Naive B cell (primary cell): Measurements from ENCODE around the gene KRTAP4-6. TPM values are rescaled to one million over a fixed set of nuclear protein-coding genes. Genes with fewer than 3 reads are reported as not detected.
A peak's percentile ranks its signal among the peaks of the same experiment; 100 is the strongest.
"Not testable (repeated sequence)": the region's sequence is repeated elsewhere in the genome, so short reads cannot be mapped to it uniquely, and the experiment has no call there.

Source experiments
- ATAC-seq, 2 donors: fragments of 150-1000 bp; cut with Tn5 transposase; 2 replicates each; pipeline ENCODE4 v1.10.0; 2021; ENCODE audit warnings: low read depth in 2 of 2, mild to moderate bottlenecking in 2 of 2, moderate library complexity in 2 of 2
- DNase-seq: peaks from one replicate; pipeline ENCODE4 v3.0.0; 2022
- H3K27ac Mint-ChIP-seq, 6 donors: one replicate each; pipeline ENCODE4 v1.8.0; 2020 to 2022; ENCODE audit warnings: mild to moderate bottlenecking in 6 of 6, mixed read lengths in 6 of 6, moderate library complexity in 5 of 6, inconsistent platforms in 2 of 6
- H3K27me3 Mint-ChIP-seq, 3 donors: one replicate each; pipeline ENCODE4 v1.8.0; 2021 to 2022; ENCODE audit warnings: mixed read lengths in 3 of 3, mild to moderate bottlenecking in 1 of 3
- H3K36me3 Mint-ChIP-seq, 2 donors: one replicate each; pipeline ENCODE4 v1.8.0; 2020 to 2022; ENCODE audit warnings: mixed read lengths in 2 of 2, inconsistent platforms in 1 of 2, mild to moderate bottlenecking in 1 of 2
- H3K4me1 Mint-ChIP-seq, 3 donors: one replicate each; pipeline ENCODE4 v1.8.0; 2020 to 2022; ENCODE audit warnings: mixed read lengths in 3 of 3, inconsistent platforms in 1 of 3, mild to moderate bottlenecking in 1 of 3, moderate library complexity in 1 of 3
- H3K4me3 Mint-ChIP-seq, 8 donors: one replicate each; pipeline ENCODE4 v1.8.0; 2020 to 2022; ENCODE audit warnings: mild to moderate bottlenecking in 8 of 8, mixed read lengths in 8 of 8, moderate library complexity in 8 of 8, inconsistent platforms in 2 of 8
- H3K9me3 Mint-ChIP-seq, 7 donors: one replicate each; pipeline ENCODE4 v1.8.0; 2020 to 2022; ENCODE audit warnings: mixed read lengths in 7 of 7, mild to moderate bottlenecking in 5 of 7, inconsistent platforms in 2 of 7, moderate library complexity in 1 of 7
- polyA plus RNA-seq, 6 donors: library from polyadenylated mRNA; unstranded; fragments of 300-500 nt; fragmentation: Illumina TruSeq; gene quantifications; one replicate each; pipeline ENCODE4 v1.2.3, GENCODE V29; 2021; ENCODE audit warnings: low read depth in 6 of 6

The KRTAP4-6 gene
- polyA plus RNA-seq, 6 donors from 2014 or later = 1.6 to 2.0 TPM; not detected in 4

DNA sequence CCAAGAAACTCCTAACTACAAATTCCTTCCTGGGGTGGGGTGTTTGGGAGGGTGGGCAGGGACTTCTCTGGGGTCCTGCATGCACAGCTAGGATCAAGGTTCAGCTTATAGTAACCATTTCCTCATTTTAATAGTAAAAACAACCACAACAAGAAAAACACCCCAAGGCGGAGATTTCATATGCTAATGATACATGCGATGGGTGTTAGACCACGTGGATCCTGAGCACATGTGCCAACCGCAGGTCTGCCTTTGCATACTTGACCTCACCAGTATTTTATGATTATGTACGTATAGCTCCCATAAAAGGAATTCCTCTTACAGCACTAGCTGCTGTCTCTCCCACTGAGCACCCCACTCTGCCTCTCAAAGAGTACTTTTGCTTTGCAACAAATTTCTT lies 24.0 kb downstream of the KRTAP4-6 start:
- Mint-ChIP-seq H3K27me3 (no peaks in the 10 kb centered on the region), H3K9me3 (peaks cover 2 to 22% (median 14%) of the 10 kb centered on the region in 7 donors), H3K4me3 (peak overlapping the region in 7 of 8 donors; percentile 30 to 87 (median 66)), H3K36me3 (peaks cover 14 to 33% of the 10 kb centered on the region in 2 donors), H3K4me1 (peaks cover 52 to 76% (median 58%) of the 10 kb centered on the region in 3 donors), H3K27ac (peak overlapping the region; percentile 89 to 100 (median 98))
- peak; percentile 71 to 76 for ATAC-seq
- peak; percentile 74 for DNase-seq

- Mint-ChIP-seq H3K27ac (peak overlapping the region in 5 of 6 donors; percentile 3 to 86 (median 72)), H3K36me3 (peaks cover 19 to 20% of the 10 kb centered on the region in 2 donors), H3K4me3 (peak overlapping the region in 5 of 8 donors; percentile 40 to 95 (median 48)), H3K9me3 (peaks cover 0 to 23% (median 12%) of the 10 kb centered on the region in 7 donors), H3K4me1 (peaks cover 45 to 60% (median 47%) of the 10 kb centered on the region in 3 donors), H3K27me3 (no peaks in the 10 kb centered on the region)
- DNase-seq = no peak
- no peak for ATAC-seq
Measured at GRCh38 chr17:41111151-41111885, 29.0 kb downstream of the KRTAP4-6 start.

GRCh38 chr17:41108728-41109386 lies 31.5 kb downstream of the KRTAP4-6 start:
- peaks cover 11 to 16% of the 10 kb centered on the region in 2 donors for H3K36me3 Mint-ChIP-seq
- not testable (repeated sequence) for H3K27me3 Mint-ChIP-seq, DNase-seq
- peak overlapping the region in 7 of 8 donors; percentile 75 to 95 (median 85) for H3K4me3 Mint-ChIP-seq
- H3K9me3 Mint-ChIP-seq = peaks cover 0 to 19% (median 10%) of the 10 kb centered on the region in 7 donors
- peak; percentile 70 to 90 for ATAC-seq
- H3K4me1 Mint-ChIP-seq = peaks cover 29 to 37% (median 36%) of the 10 kb centered on the region in 3 donors
- peak overlapping the region; percentile 74 to 91 (median 84) for H3K27ac Mint-ChIP-seq

DNA sequence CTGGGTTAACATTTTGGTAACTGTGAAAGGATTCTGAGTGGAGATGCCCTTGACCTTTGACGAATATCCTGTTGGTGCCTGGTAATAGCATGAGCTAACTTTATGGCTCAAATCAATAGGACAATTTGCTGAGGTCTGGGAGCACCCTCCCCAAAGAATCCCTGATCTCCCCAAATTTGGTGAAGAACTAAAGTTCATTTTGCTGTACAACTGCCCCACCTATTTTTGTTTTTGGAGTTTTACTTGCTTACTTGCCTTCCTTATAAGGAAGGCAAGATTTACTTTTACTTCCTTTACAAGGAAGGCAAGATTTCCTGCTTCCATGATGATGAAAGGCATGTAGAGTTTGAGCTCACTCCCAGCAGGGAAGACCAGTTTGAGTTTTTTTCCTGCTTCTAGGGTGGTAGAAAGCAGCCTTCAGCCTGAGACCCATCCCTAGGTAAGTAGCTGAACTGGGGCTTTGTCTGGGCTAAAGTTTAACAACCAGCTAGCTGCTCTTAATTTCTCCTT lies 32.3 kb downstream of the KRTAP4-6 start:
- H3K9me3 Mint-ChIP-seq = peaks cover 0 to 15% (median 10%) of the 10 kb centered on the region in 7 donors
- ATAC-seq (no peak), DNase-seq (no peak)
- H3K4me1 Mint-ChIP-seq = peaks cover 29 to 36% (median 32%) of the 10 kb centered on the region in 3 donors
- no peaks in the 10 kb centered on the region for H3K27me3 Mint-ChIP-seq
- H3K4me3 Mint-ChIP-seq = peak overlapping the region in 7 of 8 donors; percentile 75 to 95 (median 85)
- H3K36me3 Mint-ChIP-seq = peaks cover 11% of the 10 kb centered on the region in 2 donors
- peak overlapping the region; percentile 67 to 91 (median 82) for H3K27ac Mint-ChIP-seq

DNA sequence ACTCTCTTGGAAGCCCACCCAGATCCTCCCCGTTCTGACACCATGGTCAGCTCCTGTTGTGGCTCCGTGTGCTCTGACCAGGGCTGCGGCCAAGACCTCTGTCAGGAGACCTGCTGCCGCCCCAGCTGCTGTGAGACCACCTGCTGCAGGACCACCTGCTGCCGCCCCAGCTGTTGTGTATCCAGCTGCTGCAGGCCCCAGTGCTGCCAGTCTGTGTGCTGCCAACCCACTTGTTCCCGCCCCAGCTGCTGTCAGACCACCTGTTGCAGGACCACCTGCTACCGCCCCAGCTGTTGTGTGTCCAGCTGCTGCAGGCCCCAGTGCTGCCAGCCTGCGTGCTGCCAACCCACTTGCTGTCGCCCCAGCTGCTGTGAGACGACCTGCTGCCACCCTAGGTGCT lies 35.0 kb downstream of the KRTAP4-6 start, which contains the start of gene KRTAP4-9:
TSS of gene KRTAP4-9 (plus strand) at position 43 of the 400 bp plus-strand sequence. CDS start at position 43, 0 bp downstream.
- not testable (repeated sequence) for ATAC-seq, H3K4me3 Mint-ChIP-seq, H3K36me3 Mint-ChIP-seq, DNase-seq, H3K9me3 Mint-ChIP-seq, H3K27me3 Mint-ChIP-seq
- peaks cover 36 to 50% (median 38%) of the 10 kb centered on the region in 3 donors for H3K4me1 Mint-ChIP-seq
- H3K27ac Mint-ChIP-seq = peak within 1 kb of the TSS in 3 of 6 donors; percentile 56 to 71 (median 67)

GRCh38 chr17:41104386-41105038 lies 35.8 kb downstream of the KRTAP4-6 start:
- not testable (repeated sequence) for H3K36me3 Mint-ChIP-seq, H3K27me3 Mint-ChIP-seq

GRCh38 chr17:41103896-41104295 lies 36.4 kb downstream of the KRTAP4-6 start:
- Mint-ChIP-seq H3K4me3 (no peak overlapping the region), H3K4me1 (peaks cover 33 to 48% (median 39%) of the 10 kb centered on the region in 3 donors), H3K27me3 (no peaks in the 10 kb centered on the region), H3K9me3 (no peaks in the 10 kb centered on the region), H3K36me3 (no peaks in the 10 kb centered on the region), H3K27ac (peak overlapping the region in 2 of 6 donors; percentile 11 to 51)
- DNase-seq (no peak), ATAC-seq (no peak)

More at GRCh38 chr17:41104386-41105038, 35.8 kb downstream of the KRTAP4-6 start:
- DNase-seq, ATAC-seq, H3K4me3 Mint-ChIP-seq, H3K27ac Mint-ChIP-seq, H3K9me3 Mint-ChIP-seq: not testable (repeated sequence)
- peaks cover 36 to 50% (median 39%) of the 10 kb centered on the region in 3 donors for H3K4me1 Mint-ChIP-seq

GRCh38 chr17:41101586-41102259 lies 38.6 kb downstream of the KRTAP4-6 start, which contains the start of gene KRTAP4-16:
KRTAP4-16 (minus strand) TSS chr17:41102209; CDS start chr17:41102209, 0 bp downstream.
- H3K27ac Mint-ChIP-seq = peak within 1 kb of the TSS in 4 of 6 donors; percentile 57 to 81 (median 72)
- peaks cover 0 to 10% (median 9%) of the 10 kb centered on the region in 3 donors for H3K27me3 Mint-ChIP-seq
- H3K4me3 Mint-ChIP-seq = peak within 1 kb of the TSS in 3 of 8 donors; percentile 35 to 67 (median 47)
- DNase-seq = no peak
- H3K4me1 Mint-ChIP-seq = peaks cover 19 to 41% (median 25%) of the 10 kb centered on the region in 3 donors
- no peak for ATAC-seq
- H3K36me3 Mint-ChIP-seq = no peaks in the 10 kb centered on the region
- no peaks in the 10 kb centered on the region for H3K9me3 Mint-ChIP-seq

GRCh38 chr17:41099682-41100480 lies 40.5 kb downstream of the KRTAP4-6 start:
- H3K9me3 Mint-ChIP-seq, H3K27me3 Mint-ChIP-seq, H3K36me3 Mint-ChIP-seq, DNase-seq: not testable (repeated sequence)
- Mint-ChIP-seq H3K27ac (peak overlapping the region; percentile 15 to 91 (median 74)), H3K4me1 (peaks cover 19 to 36% (median 24%) of the 10 kb centered on the region in 3 donors), H3K4me3 (peak overlapping the region in 5 of 8 donors; percentile 48 to 82 (median 70))
- peak; percentile 93 to 98 for ATAC-seq

GRCh38 chr17:41098481-41098880 lies 41.9 kb downstream of the KRTAP4-6 start:
- ATAC-seq (no peak), DNase-seq (no peak)
- no peak overlapping the region for H3K4me3 Mint-ChIP-seq
- H3K4me1 Mint-ChIP-seq = peaks cover 19 to 36% (median 24%) of the 10 kb centered on the region in 3 donors
- peak overlapping the region in 1 of 6 donors; percentile 54 for H3K27ac Mint-ChIP-seq
- peaks cover 0 to 10% (median 10%) of the 10 kb centered on the region in 3 donors for H3K27me3 Mint-ChIP-seq
- H3K36me3 Mint-ChIP-seq = no peaks in the 10 kb centered on the region
- peaks cover 0 to 2% (median 0%) of the 10 kb centered on the region in 7 donors for H3K9me3 Mint-ChIP-seq

- peaks cover 19 to 36% (median 24%) of the 10 kb centered on the region in 3 donors for H3K4me1 Mint-ChIP-seq
- H3K27me3 Mint-ChIP-seq = peaks cover 0 to 10% (median 10%) of the 10 kb centered on the region in 3 donors
- no peaks in the 10 kb centered on the region for H3K36me3 Mint-ChIP-seq
- DNase-seq (no peak), ATAC-seq (no peak)
- peaks cover 0 to 6% (median 1%) of the 10 kb centered on the region in 7 donors for H3K9me3 Mint-ChIP-seq
- no peak within 1 kb of the TSS for H3K4me3 Mint-ChIP-seq
- H3K27ac Mint-ChIP-seq = peak within 1 kb of the TSS in 3 of 6 donors; percentile 16 to 56 (median 54)
Measured at GRCh38 chr17:41098042-41098441, 42.3 kb downstream of the KRTAP4-6 start, which contains the start of gene KRTAP4-8. KRTAP4-8 (minus strand) TSS chr17:41098142; CDS start chr17:41098084, 58 bp downstream.
